PC-9 (cell line): Measurements from ENCODE around the gene NELL1. TPM values are rescaled to one million over a fixed set of nuclear protein-coding genes. Genes with fewer than 3 reads are reported as not detected.

Experiments
- BruUV-seq: library from RNA; stranded (reverse); fragments of 400-500 nt; replicated peaks from 2 replicates; lab custom pipeline; 2021; lab: Mats Ljungman, UMichigan
- CTCF ChIA-PET: fragments of 300-600 bp; sonication (Branson Sonifier 250); formaldehyde crosslinking; loops from one replicate; lab custom pipeline; 2022; ENCODE audit warnings: antibody characterized with exemption; lab: Charles Lee
- POLR2A ChIA-PET: fragments of 300-600 bp; sonication (Branson Sonifier 250); formaldehyde crosslinking; loops from one replicate; lab custom pipeline; 2022; ENCODE audit warnings: antibody characterized with exemption; ENCODE audit not compliant: unreplicated experiment; lab: Charles Lee
- DNase-seq, 2 experiments: peaks; one replicate each; pipeline versions ENCODE4 v3.0.0 to v3.0.0-alpha.2; 2015 to 2022; ENCODE audit warnings: mixed read lengths in 1 of 2
- H2AFZ ChIP-seq: fragments of 200-600 bp; sonication (generic); 2 replicates; pipeline ENCODE4 v1.8.1; 2017; ENCODE audit warnings: antibody characterized with exemption
- H3F3A ChIP-seq: fragments of 200-600 bp; sonication (generic); 2 replicates; pipeline ENCODE4 v1.8.1; 2017; ENCODE audit warnings: antibody characterized with exemption, mild to moderate bottlenecking, low read depth; ENCODE audit not compliant: insufficient read depth
- H3K27ac ChIP-seq: fragments of 200-600 bp; sonication (generic); 2 replicates; pipeline ENCODE4 v1.6.1; 2016; ENCODE audit warnings: mixed run types
- H3K27me3 ChIP-seq: fragments of 200-600 bp; sonication (generic); 2 replicates; pipeline ENCODE4 v1.6.1; 2016; ENCODE audit warnings: low read depth, mixed run types; ENCODE audit not compliant: insufficient read depth
- H3K36me3 ChIP-seq: fragments of 200-600 bp; sonication (generic); 2 replicates; pipeline ENCODE4 v1.6.1; 2016; ENCODE audit warnings: low read depth, mixed run types
- H3K4me1 ChIP-seq: fragments of 200-600 bp; sonication (generic); replicated peaks from 2 replicates; pipeline ENCODE4 v1.6.1; 2016; ENCODE audit warnings: mixed run types; ENCODE audit not compliant: insufficient read depth
- H3K4me2 ChIP-seq: fragments of 200-600 bp; sonication (generic); 2 replicates; pipeline ENCODE4 v1.6.1; 2017; ENCODE audit warnings: mixed run types
- H3K4me3 ChIP-seq: fragments of 200-600 bp; sonication (generic); 2 replicates; pipeline ENCODE4 v1.6.1; 2016; ENCODE audit warnings: mixed run types
- H3K79me2 ChIP-seq: fragments of 200-600 bp; sonication (generic); 2 replicates; pipeline ENCODE4 v1.6.1; 2017; ENCODE audit warnings: low read depth, mixed run types
- H3K9me2 ChIP-seq: fragments of 200-600 bp; sonication (generic); 2 replicates; pipeline ENCODE4 v1.8.1; 2017; ENCODE audit warnings: mild to moderate bottlenecking; ENCODE audit not compliant: insufficient read depth
- H3K9me3 ChIP-seq: fragments of 200-600 bp; sonication (generic); 2 replicates; pipeline ENCODE4 v1.8.1; 2016; ENCODE audit warnings: low read depth; ENCODE audit not compliant: insufficient read depth
- H4K20me1 ChIP-seq: fragments of 200-600 bp; sonication (generic); 2 replicates; pipeline ENCODE4 v1.8.1; 2017; ENCODE audit not compliant: insufficient read depth
- CTCF ChIP-seq: fragments of 200-600 bp; sonication (generic); conservative IDR thresholded peaks from 2 replicates; pipeline ENCODE4 v1.6.1; 2017; ENCODE audit warnings: mixed run types, antibody characterized with exemption, mild to moderate bottlenecking, moderate library complexity
- EZH2 ChIP-seq: fragments of 200-600 bp; sonication (generic); IDR thresholded peaks from 2 replicates; pipeline ENCODE4 v1.8.0; 2017; ENCODE audit warnings: antibody characterized with exemption, low read depth
- intact Hi-C: fragments of 100-400 bp; cut with micrococcal nuclease; formaldehyde crosslinking; loops from one replicate; pipeline ENCODE4 v1.10.0; 2022; ENCODE audit not compliant: unreplicated experiment
- total RNA-seq: library from RNA; stranded (reverse); gene quantifications from 2 replicates; pipeline ENCODE4 v1.2.3, GENCODE V29; 2021

Gene NELL1
- total RNA-seq, 1 experiment from 2014 or later = not detected

GRCh38 chr11:20754933-20755332 is 85.5 kb downstream of the NELL1 start:
- no peaks in the 10 kb centered on the region for H3K9me2 ChIP-seq
- no peak overlapping the region for H3K4me2 ChIP-seq
- no TSS peak for BruUV-seq
- H3K79me2 ChIP-seq = no peaks in the 10 kb centered on the region
- H3K4me1 ChIP-seq = no peaks in the 10 kb centered on the region
- no peaks in the 10 kb centered on the region for H3K36me3 ChIP-seq
- TF ChIP-seq EZH2 (no peak), CTCF (no peak; the same call in 1 of the 2 replicates)
- intact Hi-C loops = no loop called here
- H3K27me3 ChIP-seq = peaks cover under 1% of the 10 kb centered on the region; the same call in 1 of the 2 replicates
- no peaks in the 10 kb centered on the region for H3K9me3 ChIP-seq
- H3K4me3 ChIP-seq = no peak overlapping the region
- no peak for DNase-seq
- no peak overlapping the region for H3K27ac ChIP-seq
- H3F3A ChIP-seq = no peaks in the 10 kb centered on the region
- ChIA-PET CTCF (no interaction called here), POLR2A (no interaction called here)
- H2AFZ ChIP-seq = no peak overlapping the region
- H4K20me1 ChIP-seq = no peaks in the 10 kb centered on the region

- Histone ChIP-seq H3K27me3 (peaks cover 23% of the 10 kb centered on the region), H3K4me3 (no peak overlapping the region), H4K20me1 (0 out of 2 replicates have a peak, but pooled peaks cover 3% of the 10 kb centered on the region), H3F3A (no peaks in the 10 kb centered on the region), H3K36me3 (no peaks in the 10 kb centered on the region), H3K27ac (no peak overlapping the region), H2AFZ (no peak overlapping the region), H3K9me2 (no peaks in the 10 kb centered on the region), H3K4me1 (no peaks in the 10 kb centered on the region), H3K4me2 (no peak overlapping the region), H3K79me2 (no peaks in the 10 kb centered on the region), H3K9me3 (no peaks in the 10 kb centered on the region)
- CTCF ChIA-PET = no interaction called here
- no TSS peak for BruUV-seq
- no peak for DNase-seq
- no peak for TF ChIP-seq CTCF
- no peak for TF ChIP-seq EZH2
- POLR2A ChIA-PET = no interaction called here
- intact Hi-C loops = no loop called here
These were observed 90.2 kb downstream of the NELL1 start for GRCh38 chr11:20759541-20759940.

- H3K4me1 ChIP-seq = no peaks in the 10 kb centered on the region
- intact Hi-C loops = no loop called here
These were observed 91.4 kb downstream of the NELL1 start for GRCh38 chr11:20760811-20761210.

More at GRCh38 chr11:20760811-20761210, 91.4 kb downstream of the NELL1 start:
- no peak overlapping the region for H2AFZ ChIP-seq
- H3K4me3 ChIP-seq = no peak overlapping the region
- no peak overlapping the region for H3K27ac ChIP-seq
- no peaks in the 10 kb centered on the region for H3K79me2 ChIP-seq
- H3K27me3 ChIP-seq = peaks cover 23% of the 10 kb centered on the region
- ChIA-PET POLR2A (no interaction called here), CTCF (no interaction called here)
- DNase-seq = no peak
- BruUV-seq = no TSS peak
- H3K36me3 ChIP-seq = no peaks in the 10 kb centered on the region
- H3K4me2 ChIP-seq = no peak overlapping the region
- H3K9me2 ChIP-seq = no peaks in the 10 kb centered on the region
- H3F3A ChIP-seq = no peaks in the 10 kb centered on the region
- H3K9me3 ChIP-seq = no peaks in the 10 kb centered on the region
- TF ChIP-seq EZH2 (no peak), CTCF (no peak)
- H4K20me1 ChIP-seq = 0 out of 2 replicates have a peak, but pooled peaks cover 3% of the 10 kb centered on the region
